ENCODE data around the gene INTS11. TPM values are rescaled to one million over a fixed set of nuclear protein-coding genes. Genes with fewer than 3 reads are reported as not detected.
A peak's percentile ranks its signal among the peaks of the same experiment; 100 is the strongest.

INTS11 gene
- total and polyA plus RNA-seq, 2 of the 13 experiments (the other 11 are each of a cell fraction or from before 2014, with no cell fraction given): 52.8 to 94.8 TPM

- Histone ChIP-seq H3K79me2 (ENCODE audit: insufficient read depth, low read length) (peaks cover 21% of the 10 kb centered on the region), H3K4me1 (ENCODE audit: insufficient read depth, low read length) (peaks cover 25% of the 10 kb centered on the region), H3K27me3 (ENCODE audit: control insufficient read depth in 1 of 2, insufficient read depth in 2 of 2, low read length in 2 of 2) (no peaks in the 10 kb centered on the region), H3K36me3 (replicated peaks in 1 of 2; ENCODE audit: control insufficient read depth in 1 of 2, insufficient read depth in 2 of 2, low read length in 2 of 2) (peaks cover 13 to 26% of the 10 kb centered on the region in 2 experiments), H3K9me3 (ENCODE audit: low read length) (no peaks in the 10 kb centered on the region), H3K9ac (ENCODE audit: insufficient read depth, low read depth, low read length) (no peak overlapping the region), H3K4me2 (ENCODE audit: low read depth, low read length) (no peak overlapping the region), H2AFZ (ENCODE audit: low read length) (no peak overlapping the region), H3K4me3 (replicated peaks in 1 of 3; ENCODE audit: insufficient read depth in 1 of 3, low read depth in 2 of 3, low read length in 3 of 3) (no peak overlapping the region), H3K27ac (ENCODE audit: extremely low read length, insufficient read depth, low read length) (no peak overlapping the region), H4K20me1 (ENCODE audit: insufficient read depth, low read length) (peaks cover 14% of the 10 kb centered on the region; the same call in 1 of the 2 replicates)
- DNase-seq (ENCODE audit: low spot score) (no peak), FAIRE-seq (no peak), ATAC-seq (no peak)
- ChIA-PET POLR2A (no interaction called here), CTCF (ENCODE audit: low intra/inter-chr PET ratio, low total read pairs) (no interaction called here)
- WGBS (ENCODE audit: low lambda C conversion rate): 94% methylated on average over 36 of the region's 36 CpGs
- BruUV-seq (replicated peaks): no TSS peak
- in situ Hi-C loops (cut with HindIII; ENCODE audit: extremely low pct_ligation_motif_present, low pct_unique_long_range_greater_than_20kb) (no loop called here), intact Hi-C loops (cut with micrococcal nuclease; ENCODE audit: unreplicated experiment) (no loop called here)
- no peak for TF ChIP-seq ELF1 (CRISPR knock-in tag; IDR thresholded peaks at IDR 0.05)
- TF ChIP-seq TARDBP (CRISPR knock-in tag; IDR thresholded peaks at IDR 0.05): 0 out of 2 replicates have a peak, but pooled peaks have one; percentile 69
- no peak for TF ChIP-seq ZNF34 (CRISPR knock-in tag; IDR thresholded peaks at IDR 0.05; ENCODE audit: borderline replicate concordance)
- TF ChIP-seq ZNF17 (CRISPR knock-in tag; IDR thresholded peaks at IDR 0.05): no peak
- TF ChIP-seq CENPT (CRISPR knock-in tag; IDR thresholded peaks at IDR 0.05; ENCODE audit: low read depth): 0 out of 2 replicates have a peak, but pooled peaks have one; percentile 26
- TF ChIP-seq RBFOX2 (IDR thresholded peaks at IDR 0.05; ENCODE audit: low read depth, low read length): peak; percentile 57
- TF ChIP-seq MNT (IDR thresholded peaks at IDR 0.05): peak; percentile 58
- 0 out of 4 replicates have a peak, but pooled peaks of 1 of the 2 experiments have one; percentile 45 for TF ChIP-seq KLF16 (CRISPR knock-in tag; IDR thresholded peaks at IDR 0.05)
- peak; percentile 87 for TF ChIP-seq AGO2 (optimal IDR thresholded peaks at IDR 0.05; ENCODE audit: low read depth, low read length)
- peak; percentile 56; the same call in 1 of the 2 replicates for TF ChIP-seq ZSCAN25 (CRISPR knock-in tag; IDR thresholded peaks at IDR 0.05)
Measured at GRCh38 chr1:1340791-1341548, 16.5 kb upstream of the INTS11 start.
